ENCODE results near the gene STARD7. TPM values are rescaled to one million over a fixed set of nuclear protein-coding genes. Genes with fewer than 3 reads are reported as not detected.

STARD7 gene
- total and polyA plus RNA-seq, 7 donors, result 111 to 472 (median 184) TPM

GRCh38 chr2:96245609-96246390, 37.2 kb upstream of the STARD7 start:
- DNase-seq (no peak), ATAC-seq (no peak)
- H3K4me3 ChIP-seq, result no peak overlapping the region
- H3K9me3 ChIP-seq, result no peaks in the 10 kb centered on the region
- H3K27me3 ChIP-seq (ENCODE audit: insufficient read depth in 3 of 3, low read length in 2 of 3), result no peaks in the 10 kb centered on the region
- peaks cover 61% of the 10 kb centered on the region for H3K4me1 ChIP-seq
- intact Hi-C loops (cut with DNase I), result no loop called here
- peak overlapping the region; percentile 71 for H3K27ac ChIP-seq
- WGBS, 3 donors, result 81 to 88% (median 83%) methylated on average over 8 of the region's 8 CpGs
- no peak for TF ChIP-seq CTCF (IDR thresholded peaks at IDR 0.05)
- no peaks in the 10 kb centered on the region for H3K36me3 ChIP-seq (ENCODE audit: insufficient read depth in 1 of 2, low read depth in 1 of 2)

DNA sequence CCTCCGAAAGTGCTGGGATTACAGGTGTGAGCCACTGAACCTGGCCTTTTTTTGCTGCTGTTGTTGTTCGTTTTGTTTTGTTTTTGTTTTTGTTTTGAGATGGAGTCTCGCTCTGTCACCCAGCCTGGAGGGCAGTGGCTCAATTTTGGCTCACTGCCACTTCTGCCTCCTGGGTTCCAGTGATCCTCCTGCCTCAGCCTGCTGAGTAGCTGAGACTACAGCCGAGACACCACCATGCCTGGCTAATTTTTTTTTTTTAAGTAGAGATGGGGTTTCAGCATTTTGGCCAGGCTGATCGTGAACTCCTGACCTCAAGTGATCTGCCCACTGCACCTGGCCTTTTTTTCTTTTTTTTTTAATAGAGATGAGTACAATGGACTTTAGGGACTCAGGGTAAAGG, 35.2 kb upstream of the STARD7 start:
- intact Hi-C loops (cut with DNase I), result no loop called here
- DNase-seq, result no peak
- H3K4me3 ChIP-seq, result no peak overlapping the region
- H3K27me3 ChIP-seq (ENCODE audit: insufficient read depth in 3 of 3, low read length in 2 of 3), result no peaks in the 10 kb centered on the region
- no peak for ATAC-seq
- H3K27ac ChIP-seq, result peak overlapping the region; percentile 1
- H3K36me3 ChIP-seq (ENCODE audit: insufficient read depth in 1 of 2, low read depth in 1 of 2), result no peaks in the 10 kb centered on the region
- no peaks in the 10 kb centered on the region for H3K9me3 ChIP-seq
- peaks cover 64% of the 10 kb centered on the region for H3K4me1 ChIP-seq
- no peak for TF ChIP-seq CTCF (IDR thresholded peaks at IDR 0.05)
- 61 to 74% (median 65%) methylated on average over 5 of the region's 5 CpGs for WGBS, 3 donors

GRCh38 chr2:96241900-96242611, 33.4 kb upstream of the STARD7 start:
- no peaks in the 10 kb centered on the region for H3K36me3 ChIP-seq (ENCODE audit: insufficient read depth in 1 of 2, low read depth in 1 of 2)
- peaks cover 58% of the 10 kb centered on the region for H3K4me1 ChIP-seq
- no peak for ATAC-seq
- no peaks in the 10 kb centered on the region for H3K9me3 ChIP-seq
- H3K4me3 ChIP-seq, result no peak overlapping the region
- no peak for DNase-seq
- TF ChIP-seq CTCF (IDR thresholded peaks at IDR 0.05), result no peak
- peak overlapping the region; percentile 85 for H3K27ac ChIP-seq
- no peaks in the 10 kb centered on the region for H3K27me3 ChIP-seq (ENCODE audit: insufficient read depth in 3 of 3, low read length in 2 of 3)
- intact Hi-C loops (cut with DNase I), result no loop called here
- 70 to 76% (median 72%) methylated on average over 5 of the region's 5 CpGs for WGBS, 3 donors

DNA sequence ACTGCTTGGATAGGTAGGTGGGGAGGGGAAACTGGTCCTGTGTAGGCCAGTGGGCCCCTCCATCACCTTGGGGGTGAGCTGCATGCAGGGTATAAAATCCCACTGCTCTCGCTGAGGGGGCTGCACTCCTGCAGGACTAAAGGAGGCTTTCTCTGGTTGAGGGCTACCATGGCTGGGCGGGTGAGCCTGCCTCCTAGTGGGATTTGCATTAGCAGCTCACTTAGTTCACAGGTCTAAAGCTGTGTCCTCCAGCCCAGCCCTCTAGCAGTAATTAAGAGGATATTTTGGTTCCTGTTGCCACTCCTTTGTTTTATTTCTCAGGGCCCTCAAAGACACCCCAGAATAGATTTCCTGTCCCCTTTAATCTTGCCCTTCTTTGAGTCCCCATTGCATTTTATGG, 32.6 kb upstream of the STARD7 start:
- Histone ChIP-seq H3K4me1 (peaks cover 51% of the 10 kb centered on the region), H3K27ac (peak overlapping the region; percentile 85)
- ATAC-seq, result no peak

More for the DNA sequence above, 32.6 kb upstream of the STARD7 start:
- no peak for DNase-seq
- TF ChIP-seq CTCF (IDR thresholded peaks at IDR 0.05), result no peak
- 81 to 89% (median 89%) methylated on average over 2 of the region's 2 CpGs for WGBS, 3 donors
- H3K36me3 ChIP-seq (ENCODE audit: insufficient read depth in 1 of 2, low read depth in 1 of 2), result no peaks in the 10 kb centered on the region
- H3K9me3 ChIP-seq, result no peaks in the 10 kb centered on the region
- H3K27me3 ChIP-seq (ENCODE audit: insufficient read depth in 3 of 3, low read length in 2 of 3), result no peaks in the 10 kb centered on the region
- peak overlapping the region; percentile 47 for H3K4me3 ChIP-seq
- intact Hi-C loops (cut with DNase I), result no loop called here

Measured in psoas muscle (tissue), 8 donors.